Osteocyte (in vitro differentiated cells): ENCODE data around the gene SLC4A11. TPM values are rescaled to one million over a fixed set of nuclear protein-coding genes. Genes with fewer than 3 reads are reported as not detected.
A peak's percentile ranks its signal among the peaks of the same experiment; 100 is the strongest.

Source experiments
- DNase-seq: peaks from one replicate; pipeline ENCODE4 v3.0.0; 2021; ENCODE audit warnings: mixed read lengths; ENCODE audit not compliant: unreplicated experiment; ENCODE audit errors: extremely low spot score
- H3K27ac Mint-ChIP-seq: one replicate; pipeline ENCODE4 v1.8.0; 2021; ENCODE audit warnings: mild to moderate bottlenecking, mixed read lengths; ENCODE audit not compliant: unreplicated experiment
- H3K27me3 Mint-ChIP-seq: one replicate; pipeline ENCODE4 v1.8.0; 2021; ENCODE audit warnings: mixed read lengths; ENCODE audit not compliant: unreplicated experiment
- H3K36me3 Mint-ChIP-seq: one replicate; pipeline ENCODE4 v1.8.0; 2021; ENCODE audit warnings: mixed read lengths; ENCODE audit not compliant: unreplicated experiment
- H3K4me1 Mint-ChIP-seq: one replicate; pipeline ENCODE4 v1.8.0; 2021; ENCODE audit warnings: mixed read lengths; ENCODE audit not compliant: unreplicated experiment
- H3K4me3 Mint-ChIP-seq: one replicate; pipeline ENCODE4 v1.8.0; 2021; ENCODE audit warnings: mild to moderate bottlenecking, moderate library complexity, mixed read lengths; ENCODE audit not compliant: unreplicated experiment
- H3K9me3 Mint-ChIP-seq: one replicate; pipeline ENCODE4 v1.8.0; 2021; ENCODE audit warnings: mixed read lengths; ENCODE audit not compliant: unreplicated experiment
- CTCF ChIP-seq: fragments of 200-600 bp; sonication (generic); IDR thresholded peaks from 2 replicates; pipeline ENCODE4 v1.5.0; 2021; ENCODE audit warnings: antibody characterized with exemption, mild to moderate bottlenecking, moderate library complexity
- total RNA-seq: library from RNA; stranded (reverse); gene quantifications from 2 replicates; pipeline ENCODE4 v1.2.1, GENCODE V29; 2021

SLC4A11 gene
- total RNA-seq, 1 donor from 2014 or later = 3.2 TPM

GRCh38 chr20:3242172-3242692 is 3.2 kb upstream of the SLC4A11 start:
- Mint-ChIP-seq H3K4me1 (peaks cover 21% of the 10 kb centered on the region), H3K36me3 (no peaks in the 10 kb centered on the region), H3K4me3 (no peak overlapping the region), H3K9me3 (no peaks in the 10 kb centered on the region), H3K27me3 (peaks cover 8% of the 10 kb centered on the region), H3K27ac (no peak overlapping the region)
- TF ChIP-seq CTCF = no peak
- DNase-seq = no peak

GRCh38 chr20:3240776-3241363 is 1.9 kb upstream of the SLC4A11 start:
- no peaks in the 10 kb centered on the region for H3K9me3 Mint-ChIP-seq
- TF ChIP-seq CTCF = no peak
- H3K4me1 Mint-ChIP-seq = peaks cover 21% of the 10 kb centered on the region
- no peak for DNase-seq
- H3K36me3 Mint-ChIP-seq = no peaks in the 10 kb centered on the region
- peak overlapping the region; percentile 87 for H3K4me3 Mint-ChIP-seq
- H3K27ac Mint-ChIP-seq = no peak overlapping the region
- peaks cover 13% of the 10 kb centered on the region for H3K27me3 Mint-ChIP-seq

GRCh38 chr20:3239867-3240775 is 1.1 kb upstream of the SLC4A11 start:
- no peak for DNase-seq
- H3K27me3 Mint-ChIP-seq = peaks cover 13% of the 10 kb centered on the region
- H3K4me3 Mint-ChIP-seq = peak overlapping the region; percentile 87
- no peaks in the 10 kb centered on the region for H3K9me3 Mint-ChIP-seq
- H3K4me1 Mint-ChIP-seq = peaks cover 21% of the 10 kb centered on the region
- H3K27ac Mint-ChIP-seq = peak overlapping the region; percentile 34
- H3K36me3 Mint-ChIP-seq = no peaks in the 10 kb centered on the region
- no peak for TF ChIP-seq CTCF

GRCh38 chr20:3238616-3239025 is 369 bp downstream of the SLC4A11 start:
- H3K9me3 Mint-ChIP-seq = no peaks in the 10 kb centered on the region
- H3K4me3 Mint-ChIP-seq = peak overlapping the region; percentile 81
- H3K36me3 Mint-ChIP-seq = no peaks in the 10 kb centered on the region
- no peak overlapping the region for H3K27ac Mint-ChIP-seq
- peaks cover 21% of the 10 kb centered on the region for H3K4me1 Mint-ChIP-seq
- no peak for TF ChIP-seq CTCF
- peaks cover 13% of the 10 kb centered on the region for H3K27me3 Mint-ChIP-seq
- DNase-seq = no peak
